HCT116 (cell line): ENCODE data around the gene CADPS2. TPM values are rescaled to one million over a fixed set of nuclear protein-coding genes. Genes with fewer than 3 reads are reported as not detected.
"Not testable (repeated sequence)": the region's sequence is repeated elsewhere in the genome, so short reads cannot be mapped to it uniquely, and the experiment has no call there.

Experiments used
- ATAC-seq: fragments of 200-7000 bp; cut with Tn5 transposase; 2 replicates; pipeline ENCODE4 v1.9.1; 2020; ENCODE audit warnings: mild to moderate bottlenecking, moderate library complexity
- BruUV-seq: library from RNA; stranded (reverse); fragments of 400-500 nt; replicated peaks from 2 replicates; lab custom pipeline; 2021; lab: Mats Ljungman, UMichigan
- CTCF ChIA-PET: fragments of 300-600 bp; sonication (Branson Sonifier 250); formaldehyde crosslinking; loops from one replicate; lab custom pipeline; 2021; ENCODE audit warnings: antibody characterized with exemption; lab: Charles Lee
- POLR2A ChIA-PET: fragments of 300-600, 350-600 bp; sonication (Branson Sonifier 250); formaldehyde crosslinking; loops from one replicate; lab custom pipeline; 2021; ENCODE audit warnings: antibody characterized with exemption; lab: Charles Lee
- RAD21 ChIA-PET, 2 experiments: fragments of 300-600 bp; sonication (Branson Sonifier 250); formaldehyde crosslinking; loops; one replicate each; lab custom pipeline; 2023; ENCODE audit warnings: low total read pairs in 2 of 2; ENCODE audit not compliant: uncharacterized antibody in 2 of 2, unreplicated experiment in 2 of 2, low non-redundant PET in 1 of 2; lab: Charles Lee
- DNase-seq: peaks from one replicate; pipeline ENCODE4 v3.0.0-alpha.2; 2010; ENCODE audit warnings: low read depth, low spot score
- H2AFZ ChIP-seq: fragments of 200-600 bp; shearing (Covaris generic), sonication (generic); 2 replicates; pipeline ENCODE4 v1.6.1; 2017; ENCODE audit warnings: low read depth, mixed run types, mixed read lengths, antibody characterized with exemption, low read length; ENCODE audit not compliant: poor library complexity, severe bottlenecking
- H3K27ac ChIP-seq: 2 replicates; pipeline ENCODE4 v1.5.1; 2012; ENCODE audit warnings: low read depth, low read length
- H3K27me3 ChIP-seq: fragments of 200-600 bp; sonication (generic); 2 replicates; pipeline ENCODE4 v1.6.1; 2016; ENCODE audit warnings: mixed run types, low read length, mixed read lengths; ENCODE audit not compliant: insufficient read depth
- H3K36me3 ChIP-seq, 2 experiments: fragments of 200-500 bp in 1 of 2; fragments of 200-600 bp in 1 of 2; sonication (Bioruptor generic) in 1 of 2; sonication (generic) in 1 of 2; 2 replicates each; pipeline versions ENCODE4 v1.5.1 to v1.6.1; 2014 to 2016; ENCODE audit warnings: low read length in 2 of 2, inconsistent platforms in 1 of 2, mixed read lengths in 1 of 2, mixed run types in 1 of 2; ENCODE audit not compliant: insufficient read depth in 2 of 2, control insufficient read depth in 1 of 2
- H3K4me1 ChIP-seq, 2 experiments: fragments of 200-600 bp in 1 of 2; sonication (generic) in 1 of 2; 2 replicates each; pipeline versions ENCODE4 v1.5.1 to v1.6.1; 2012 to 2017; ENCODE audit warnings: low read length in 2 of 2, inconsistent platforms in 1 of 2, mild to moderate bottlenecking in 1 of 2, mixed read lengths in 1 of 2, mixed run types in 1 of 2, moderate library complexity in 1 of 2; ENCODE audit not compliant: insufficient read depth in 2 of 2, control insufficient read depth in 1 of 2
- H3K4me2 ChIP-seq: fragments of 200-600 bp; sonication (generic); 2 replicates; pipeline ENCODE4 v1.6.1; 2017; ENCODE audit warnings: mixed run types, low read length, mixed read lengths
- H3K4me3 ChIP-seq, 2 experiments: fragments of 200-600 bp in 1 of 2; sonication (generic) in 1 of 2; replicated peaks in 1 of 2; 2 replicates each; pipeline ENCODE4 v1.5.1; 2011 to 2016; ENCODE audit warnings: low read length in 2 of 2, control low read depth in 1 of 2, low read depth in 1 of 2, mild to moderate bottlenecking in 1 of 2, mixed read lengths in 1 of 2, mixed run types in 1 of 2
- H3K79me2 ChIP-seq: fragments of 200-600 bp; sonication (generic); 2 replicates; pipeline ENCODE4 v1.6.1; 2017; ENCODE audit warnings: mild to moderate bottlenecking, mixed run types, low read length, moderate library complexity, mixed read lengths; ENCODE audit not compliant: insufficient read depth
- H3K9ac ChIP-seq: fragments of 200-600 bp; sonication (generic); 2 replicates; pipeline ENCODE4 v1.6.1; 2016; ENCODE audit warnings: low read length, mixed read lengths
- H3K9me2 ChIP-seq: fragments of 200-600 bp; sonication (generic), shearing (Covaris generic); 2 replicates; pipeline ENCODE4 v1.6.1; 2017; ENCODE audit warnings: mixed run types, mild to moderate bottlenecking, moderate library complexity; ENCODE audit not compliant: insufficient read depth
- H3K9me3 ChIP-seq, 2 experiments: fragments of 200-500 bp in 1 of 2; fragments of 200-600 bp in 1 of 2; sonication (Bioruptor generic) in 1 of 2; sonication (generic) in 1 of 2; 2 replicates each; pipeline ENCODE4 v1.6.1; 2014 to 2017; ENCODE audit warnings: low read length in 2 of 2, mixed read lengths in 2 of 2, inconsistent platforms in 1 of 2, low read depth in 1 of 2, mild to moderate bottlenecking in 1 of 2, mixed run types in 1 of 2, moderate library complexity in 1 of 2; ENCODE audit not compliant: control insufficient read depth in 1 of 2, insufficient read depth in 1 of 2
- H4K20me1 ChIP-seq: fragments of 200-600 bp; sonication (generic), shearing (Covaris generic); 2 replicates; pipeline ENCODE4 v1.6.1; 2017; ENCODE audit warnings: mixed run types, mild to moderate bottlenecking, moderate library complexity; ENCODE audit not compliant: insufficient read depth
- EZH2phosphoT487 ChIP-seq: fragments of 200-600 bp; IDR thresholded peaks from 2 replicates; pipeline ENCODE4 v1.6.1; 2018; ENCODE audit warnings: antibody characterized with exemption, borderline replicate concordance
- JUND ChIP-seq: IDR thresholded peaks from 2 replicates; pipeline ENCODE4 v1.6.1; 2012
- POLR2AphosphoS5 ChIP-seq: IDR thresholded peaks from 2 replicates; pipeline ENCODE4 v1.6.1; 2011; ENCODE audit warnings: mild to moderate bottlenecking, low read depth, low read length, moderate library complexity
- SP1 ChIP-seq: IDR thresholded peaks from 2 replicates; pipeline ENCODE4 v1.6.1; 2012; ENCODE audit warnings: low read depth
- SRF ChIP-seq: IDR thresholded peaks from 2 replicates; pipeline ENCODE4 v1.6.1; 2012; ENCODE audit warnings: low read depth
- intact Hi-C: fragments of 100-400 bp; cut with micrococcal nuclease; formaldehyde crosslinking; loops from 2 replicates; pipeline ENCODE4 v1.10.0; 2022
- total RNA-seq: library from RNA; stranded (reverse); gene quantifications from one replicate; pipeline ENCODE4 v1.2.1, GENCODE V29; 2021; ENCODE audit not compliant: unreplicated experiment

Gene CADPS2
- total RNA-seq, 1 experiment from 2014 or later = 7.5 TPM

DNA sequence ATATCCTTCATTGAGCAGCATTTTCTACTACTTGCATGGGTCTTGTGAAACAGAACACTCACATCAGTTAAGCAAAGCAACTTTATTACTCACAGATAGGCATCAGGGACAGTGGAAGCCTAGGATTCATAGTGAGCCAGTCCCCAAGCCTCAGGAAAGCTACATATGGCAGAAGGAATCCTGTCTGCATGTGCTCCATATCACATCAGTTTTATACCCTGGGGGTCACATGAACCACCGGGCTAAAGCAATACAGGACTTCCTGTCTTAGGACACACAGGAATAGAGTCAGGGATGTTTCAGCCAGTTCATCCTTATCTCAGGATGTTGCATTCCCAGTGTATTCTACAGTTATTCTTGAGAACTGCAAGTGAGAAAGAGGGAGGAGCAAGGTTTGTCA lies 596.8 kb downstream of the CADPS2 start:
- Histone ChIP-seq H3K4me3 (no peak overlapping the region), H3K9me2 (no peaks in the 10 kb centered on the region), H3K27me3 (no peaks in the 10 kb centered on the region), H3K4me1 (no peaks in the 10 kb centered on the region), H3K4me2 (no peak overlapping the region), H4K20me1 (no peaks in the 10 kb centered on the region), H3K79me2 (no peaks in the 10 kb centered on the region), H2AFZ (no peak overlapping the region), H3K27ac (no peak overlapping the region), H3K36me3 (no peaks in the 10 kb centered on the region), H3K9ac (no peak overlapping the region), H3K9me3 (no peaks in the 10 kb centered on the region)
- RAD21 ChIA-PET = interaction anchor here in 1 of 2 experiments (0.6 kb wide), 1 partner anchor 15 kb away, joined by 3 read pairs; the partner anchor contains the start of gene FEZF1
- CTCF ChIA-PET = no interaction called here
- POLR2A ChIA-PET = no interaction called here
- no peak for TF ChIP-seq JUND
- TF ChIP-seq SP1 = no peak
- TF ChIP-seq POLR2AphosphoS5 = no peak
- no peak for TF ChIP-seq EZH2phosphoT487
- no peak for TF ChIP-seq SRF
- no peak for DNase-seq
- no TSS peak for BruUV-seq
- no peak for ATAC-seq
- intact Hi-C loops = no loop called here

GRCh38 chr7:122284608-122285007 lies 601.7 kb downstream of the CADPS2 start:
- CTCF ChIA-PET, H3K36me3 ChIP-seq, BruUV-seq, H4K20me1 ChIP-seq, H3K27ac ChIP-seq, DNase-seq, H3K9me2 ChIP-seq, intact Hi-C loops, H3K27me3 ChIP-seq, H3K4me2 ChIP-seq, H2AFZ ChIP-seq, POLR2A ChIA-PET, H3K79me2 ChIP-seq, H3K9ac ChIP-seq, H3K4me3 ChIP-seq, H3K4me1 ChIP-seq, RAD21 ChIA-PET, H3K9me3 ChIP-seq, ATAC-seq: not testable (repeated sequence)
